KG1 (cell line): ENCODE measurements around the gene MESD.

Experiments
- DNase-seq: peaks from one replicate; lab custom pipeline; 2025; lab: John Stamatoyannopoulos, UW

The MESD gene

DNA sequence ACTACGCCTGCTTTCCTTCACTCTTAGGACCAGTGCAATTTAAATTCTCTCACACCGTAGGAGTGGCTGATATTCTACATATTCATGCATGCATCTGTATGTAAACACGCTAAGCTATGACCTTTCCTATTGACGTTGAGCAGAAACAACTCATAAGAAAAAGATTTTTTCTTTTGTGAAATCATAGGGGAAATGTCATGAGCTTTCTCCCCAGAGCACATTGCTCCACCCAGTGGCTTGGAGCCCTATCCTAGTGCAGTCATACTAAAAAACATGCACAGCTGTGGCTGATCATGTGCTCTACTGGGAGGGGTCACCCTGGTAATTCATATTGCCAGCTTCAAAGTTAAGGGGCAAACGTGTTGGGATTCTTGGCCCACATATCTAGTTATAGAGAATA is 1.8 kb upstream of the MESD start:
- no peak for DNase-seq

DNA sequence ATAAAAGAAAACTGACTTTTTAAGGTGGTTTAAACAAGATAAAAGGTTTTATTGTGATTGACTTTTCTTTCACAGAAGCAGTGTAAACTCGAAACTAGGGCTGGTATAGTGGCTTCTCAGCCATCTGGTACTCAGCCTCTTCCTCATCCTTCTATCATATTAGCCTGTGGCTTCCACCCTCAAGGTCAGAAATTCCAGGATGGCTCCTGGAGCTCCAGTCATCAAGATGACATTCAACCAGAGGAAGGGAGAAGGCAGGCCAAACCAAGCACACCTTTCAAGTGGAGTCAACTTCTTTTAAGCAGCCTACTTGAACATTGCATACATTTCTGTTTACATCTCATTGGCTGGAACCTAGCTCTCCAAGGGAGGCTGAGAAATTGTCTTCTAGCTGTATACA is 1.3 kb upstream of the MESD start:
- no peak for DNase-seq

DNA sequence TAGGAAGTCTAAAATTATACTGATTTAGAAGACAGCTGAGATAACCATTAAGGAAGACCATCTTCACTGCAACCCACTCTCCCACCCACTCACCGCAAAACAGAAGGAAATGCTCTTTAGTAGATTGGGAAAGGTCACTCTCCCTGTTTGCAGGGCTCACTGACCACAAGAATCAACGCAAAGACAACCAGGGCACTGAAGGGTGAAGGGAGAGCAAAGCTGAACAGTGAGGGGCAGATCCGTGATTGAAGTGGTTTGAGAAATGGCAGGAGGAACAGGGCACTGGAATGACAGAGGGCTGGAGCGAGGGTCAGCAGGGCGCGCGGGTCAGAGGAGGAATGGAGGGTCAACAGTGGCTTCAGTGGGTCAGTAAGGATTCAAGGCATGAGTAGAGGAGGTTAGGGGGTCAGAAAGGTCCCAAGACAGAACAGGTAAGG is 520 bp downstream of the MESD start:
- no peak for DNase-seq

DNA sequence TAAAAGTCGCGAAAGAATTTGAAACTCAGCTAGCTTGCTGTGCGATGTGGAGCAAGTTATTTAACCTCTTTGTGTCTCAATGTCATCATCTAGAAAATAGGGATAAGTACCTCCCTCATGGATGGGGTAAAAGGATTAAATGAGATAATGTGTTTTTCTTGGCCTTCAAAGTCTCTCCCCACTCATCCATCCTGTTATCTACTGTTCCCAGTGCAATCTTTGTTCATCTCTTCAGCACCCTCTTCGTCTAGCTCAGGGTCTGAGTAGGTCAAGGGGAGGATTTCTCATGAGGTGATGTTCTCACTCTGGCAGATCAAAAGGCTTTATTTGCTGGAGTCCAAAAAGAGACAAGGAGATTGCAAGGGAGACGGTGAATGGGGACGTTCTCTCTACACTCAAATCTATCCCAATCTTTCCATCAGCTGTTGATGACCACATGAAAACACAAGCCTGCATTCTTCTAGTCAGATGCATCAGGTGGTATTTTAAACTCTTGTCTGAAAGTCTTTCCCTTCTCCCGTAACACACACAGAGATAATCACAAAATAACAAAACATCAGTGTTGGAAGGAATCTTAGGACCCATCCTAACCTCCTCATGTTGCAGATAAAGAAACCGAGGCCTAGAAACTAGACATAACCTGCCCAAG is 1.3 kb downstream of the MESD start:
- no peak for DNase-seq

DNA sequence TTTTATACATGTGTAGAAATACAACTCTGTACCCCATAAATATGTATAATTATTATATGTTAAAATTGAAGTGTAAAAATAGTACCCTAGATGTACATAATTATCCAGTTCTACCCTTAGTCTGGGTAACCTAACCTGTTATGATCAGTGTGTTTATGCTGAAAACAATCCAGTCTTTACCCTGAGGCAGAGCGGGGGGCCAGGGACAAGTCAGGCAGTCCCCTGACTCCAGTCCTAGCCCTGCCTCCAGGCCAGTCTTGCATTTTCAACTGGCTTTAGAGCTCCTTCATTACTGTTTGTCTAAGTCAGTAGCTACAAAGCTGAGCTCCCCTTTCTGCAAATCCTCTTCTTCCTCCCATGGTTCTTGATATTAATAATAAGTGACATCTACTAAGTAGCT is 3.1 kb downstream of the MESD start:
- no peak for DNase-seq

DNA sequence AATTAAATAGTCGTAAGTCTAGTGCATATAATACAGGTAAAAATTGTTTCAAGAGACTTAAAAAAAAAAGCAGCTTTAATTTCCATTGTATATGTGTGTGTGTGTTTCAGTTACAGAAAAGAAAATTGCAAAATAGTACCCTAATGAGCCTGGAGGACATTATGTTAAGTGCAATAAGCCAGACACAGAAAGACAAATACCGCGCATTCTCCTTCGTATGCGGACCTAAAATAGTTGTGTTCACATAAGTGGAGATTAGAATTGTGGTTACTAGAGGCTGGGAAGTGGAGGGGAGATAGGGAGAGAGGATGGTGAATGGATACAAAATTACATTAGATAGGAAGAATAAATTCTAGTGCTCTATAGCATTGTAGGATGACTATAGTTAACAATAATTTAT is 3.6 kb downstream of the MESD start:
- DNase-seq = no peak

DNA sequence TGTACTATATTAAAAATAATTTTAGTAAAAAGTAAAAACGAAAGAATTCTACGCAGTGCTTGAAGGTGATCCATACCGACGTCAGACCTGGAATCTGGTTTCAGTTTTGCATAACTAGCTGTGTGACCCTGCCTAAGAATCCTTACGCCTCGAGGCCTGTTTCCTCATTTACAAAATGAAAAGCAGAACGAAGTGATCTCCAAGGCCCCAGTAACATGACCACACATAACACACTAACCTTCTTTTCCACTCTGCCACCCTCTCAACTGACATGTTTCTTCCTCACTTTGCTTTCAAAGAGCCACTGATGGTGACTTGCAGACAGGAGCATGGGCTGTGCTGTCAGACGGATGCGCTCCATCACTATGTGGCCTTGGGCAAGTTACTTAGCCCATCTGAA is 4.8 kb downstream of the MESD start:
- DNase-seq = peak; percentile 47

DNA sequence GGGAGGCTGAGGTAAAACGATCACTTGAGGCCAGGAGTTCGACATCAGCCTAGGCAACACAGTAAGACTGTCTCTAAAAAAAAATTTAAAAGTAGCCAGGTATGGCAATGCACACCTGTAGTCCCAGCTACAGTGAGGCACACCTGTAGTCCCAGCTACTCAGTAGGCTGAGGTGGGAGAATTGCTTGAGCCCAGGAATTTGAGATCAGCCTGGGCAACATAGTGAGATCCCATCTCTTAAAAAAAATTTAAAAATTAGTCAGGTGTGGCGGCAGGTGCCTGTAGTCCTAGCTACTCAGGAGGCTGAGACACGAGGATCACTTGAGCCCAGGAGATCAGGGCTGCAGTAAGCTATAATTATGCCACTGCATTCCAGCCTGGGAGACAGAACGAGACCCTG is 6.8 kb downstream of the MESD start:
- no peak for DNase-seq

DNA sequence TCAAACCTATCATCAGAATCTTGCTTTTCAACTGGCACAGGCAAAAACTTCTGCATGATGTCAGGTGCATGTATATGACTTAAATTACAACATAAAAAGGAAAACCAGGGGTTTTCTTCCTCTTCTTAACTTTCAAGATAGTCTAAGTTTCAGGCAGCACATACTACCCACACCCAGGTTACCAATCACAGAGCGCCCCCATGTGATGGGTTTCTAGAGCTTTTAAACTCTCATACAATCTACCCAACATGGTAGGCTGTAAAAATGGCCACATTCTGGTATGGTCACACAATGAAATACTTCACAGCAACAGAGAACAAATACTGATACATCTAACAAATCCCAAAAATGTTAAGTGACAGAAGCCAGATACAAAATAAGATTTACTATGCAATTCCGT is 7.4 kb downstream of the MESD start:
- DNase-seq = no peak

DNA sequence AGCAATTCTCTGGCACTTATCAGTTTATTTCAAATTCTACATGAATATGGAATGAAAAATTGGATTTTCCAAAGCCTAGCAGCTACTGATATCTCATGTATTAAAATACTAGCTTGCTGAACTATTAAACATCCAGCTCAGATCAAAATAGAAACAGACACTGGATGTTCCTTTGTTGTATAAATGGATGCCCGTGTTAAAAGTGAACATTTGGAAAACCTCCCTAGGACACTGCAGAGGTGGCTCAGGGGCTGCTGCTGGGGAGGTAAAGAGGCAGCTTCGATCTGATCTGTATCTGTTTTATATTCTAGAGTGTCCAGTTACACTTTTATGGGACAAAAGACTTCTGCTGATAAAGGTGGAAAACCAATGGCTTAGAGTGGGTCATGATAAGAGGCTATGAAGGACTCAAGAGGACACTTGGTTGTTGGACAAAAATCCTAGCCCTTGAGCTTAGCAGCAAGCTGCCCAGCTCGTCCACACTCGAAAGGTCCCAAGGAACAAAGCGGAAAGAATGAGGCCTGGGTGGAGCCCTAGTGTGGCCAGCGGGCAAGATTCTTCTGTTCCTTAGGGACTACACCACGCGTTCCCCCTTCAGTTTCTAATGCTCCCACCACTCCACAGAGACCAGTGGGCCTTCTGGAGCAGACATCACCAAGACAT is 9.9 kb downstream of the MESD start:
- no peak for DNase-seq

DNA sequence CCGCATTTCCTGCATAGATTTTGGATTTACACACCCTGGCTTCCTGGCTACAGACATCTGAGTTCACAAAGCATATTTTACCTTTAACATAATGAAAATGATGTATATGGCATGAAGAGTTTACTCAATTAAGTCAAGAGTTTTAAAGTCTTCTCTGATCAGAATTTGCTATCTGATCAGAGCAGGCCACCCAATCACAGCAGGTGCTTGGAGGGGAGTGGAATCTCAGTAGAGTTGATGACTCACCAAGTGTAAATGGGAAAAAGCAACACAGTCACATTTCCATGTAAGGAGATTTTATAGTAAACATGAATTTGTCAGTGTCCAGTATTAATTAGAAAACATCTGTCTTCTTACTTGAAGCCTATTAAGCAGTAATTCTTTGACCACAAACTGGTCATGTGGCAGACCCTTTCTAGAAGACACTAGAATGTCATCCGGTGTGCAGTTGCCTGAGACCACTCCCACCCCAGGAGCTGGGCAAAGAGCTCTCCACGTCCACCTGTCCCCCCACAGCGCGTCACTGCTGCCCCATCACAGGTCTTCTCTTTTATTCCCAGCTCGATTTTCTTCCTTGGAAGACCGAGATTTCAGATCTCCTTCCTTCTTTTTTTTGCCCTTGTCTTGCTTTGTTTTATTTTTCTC is 10.8 kb downstream of the MESD start:
- no peak for DNase-seq

DNA sequence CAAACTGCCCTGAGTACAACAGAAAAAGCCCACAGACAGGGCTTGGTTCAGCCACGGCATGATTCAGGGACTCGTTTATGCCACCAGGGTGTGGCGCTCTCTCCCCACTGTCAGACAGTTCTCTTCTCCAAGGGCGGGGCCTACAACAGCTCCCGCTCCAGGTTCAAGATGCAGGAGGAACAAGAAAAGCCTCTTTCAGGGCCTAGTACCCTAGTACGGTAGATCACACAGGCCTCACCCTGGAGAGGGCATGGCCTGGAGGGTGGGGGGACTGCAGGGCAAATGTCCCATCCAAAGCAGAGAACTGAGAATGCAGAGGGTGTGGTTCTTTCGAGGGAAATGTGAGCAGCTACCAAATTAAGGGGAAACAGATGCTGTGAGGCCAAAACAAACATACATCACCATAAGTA is 12.0 kb downstream of the MESD start:
- no peak for DNase-seq

DNA sequence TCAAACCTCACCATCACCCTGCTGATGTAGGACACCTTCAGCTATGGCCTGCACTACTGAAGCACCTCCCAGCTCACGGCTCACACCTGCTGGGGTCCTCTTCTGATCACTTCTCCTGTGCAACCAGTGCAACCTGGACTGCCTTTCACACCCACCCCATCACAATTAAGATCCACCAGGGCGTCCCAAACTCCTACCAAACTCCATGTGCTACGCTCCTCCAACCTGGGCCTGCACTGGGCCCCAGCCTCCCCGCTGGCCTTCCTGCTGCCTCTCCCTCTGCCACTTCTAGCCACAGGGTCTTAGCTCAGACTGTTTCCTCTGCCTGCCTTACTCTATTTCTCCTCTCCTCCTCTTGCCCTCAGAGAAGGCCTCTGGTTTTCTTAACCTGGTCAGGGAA is 12.8 kb downstream of the MESD start:
- no peak for DNase-seq

DNA sequence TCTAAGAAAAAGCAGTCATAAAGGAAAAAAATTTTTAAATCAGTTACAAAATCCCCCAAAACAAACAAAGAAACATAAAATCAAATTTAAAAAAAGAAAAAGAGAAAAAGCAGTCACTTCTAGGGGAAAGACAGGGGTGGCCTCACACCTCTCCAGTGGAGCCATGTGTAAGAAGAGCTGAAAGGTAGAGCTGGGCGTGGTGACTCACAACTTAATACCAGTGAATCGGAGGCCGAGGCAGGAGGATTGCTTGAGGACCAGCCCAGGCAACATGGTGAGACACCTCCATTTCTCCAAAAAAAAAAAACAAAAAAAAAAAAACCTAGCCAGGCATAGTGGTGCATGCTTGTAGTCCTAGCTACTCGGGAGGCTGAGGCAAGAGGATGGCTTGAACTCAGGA is 14.7 kb downstream of the MESD start:
- DNase-seq = no peak

DNA sequence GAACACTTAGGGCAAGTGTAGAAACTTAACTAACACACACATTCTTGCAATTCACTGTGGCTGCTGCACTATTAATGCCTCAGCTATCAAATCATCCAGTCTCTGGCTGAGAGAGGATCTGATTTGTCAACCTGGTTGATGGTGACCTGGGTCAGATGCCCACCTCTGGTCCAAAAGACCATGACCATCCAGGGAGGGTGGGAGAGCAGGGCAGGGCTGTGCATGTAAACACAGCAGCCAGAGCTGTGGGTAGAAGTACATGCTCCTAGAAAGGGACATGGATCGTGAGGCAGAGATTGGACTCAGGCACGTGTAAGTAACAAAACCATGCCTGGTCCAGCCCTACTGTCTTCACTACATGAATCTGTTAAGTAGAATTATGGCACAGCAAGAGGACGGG is 17.3 kb downstream of the MESD start:
- DNase-seq = no peak

DNA sequence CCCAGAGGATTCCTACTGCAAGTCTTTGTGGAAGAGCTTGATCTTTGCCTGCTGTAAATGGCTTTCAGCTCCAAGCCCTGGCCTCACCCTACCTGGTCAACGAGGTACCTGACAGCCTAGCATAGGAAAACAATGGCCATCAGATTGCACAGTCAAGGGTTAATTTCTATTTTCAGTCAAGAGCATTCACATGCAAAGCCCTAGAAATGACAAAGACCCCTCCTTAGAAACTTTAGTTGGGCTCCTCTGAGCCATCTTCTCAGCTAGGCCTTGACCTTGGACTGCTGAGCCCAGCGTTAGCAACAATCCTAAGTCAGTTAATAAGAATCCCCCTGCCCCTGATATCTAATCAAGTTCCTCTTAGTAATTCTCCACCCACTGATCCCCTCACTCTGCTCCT is 18.5 kb downstream of the MESD start:
- no peak for DNase-seq

DNA sequence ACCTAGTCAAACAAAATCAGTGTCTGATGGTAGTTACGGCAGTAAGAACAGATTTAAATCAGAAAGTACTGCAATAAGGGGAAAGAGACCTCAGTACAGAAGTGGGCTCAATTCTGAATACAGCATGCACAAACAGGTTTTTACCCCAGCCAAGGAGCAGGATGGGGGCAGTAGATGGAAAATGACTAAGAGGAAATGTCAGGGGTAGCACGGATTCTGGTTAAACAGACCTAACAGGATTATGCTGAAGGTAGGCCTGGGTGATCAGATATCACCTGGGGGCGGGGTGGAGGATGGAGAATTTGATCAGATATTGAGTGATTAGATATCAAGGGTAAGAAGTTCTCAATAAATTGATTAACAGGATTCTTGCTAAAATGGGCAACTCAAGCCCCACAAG is 19.0 kb downstream of the MESD start:
- no peak for DNase-seq

DNA sequence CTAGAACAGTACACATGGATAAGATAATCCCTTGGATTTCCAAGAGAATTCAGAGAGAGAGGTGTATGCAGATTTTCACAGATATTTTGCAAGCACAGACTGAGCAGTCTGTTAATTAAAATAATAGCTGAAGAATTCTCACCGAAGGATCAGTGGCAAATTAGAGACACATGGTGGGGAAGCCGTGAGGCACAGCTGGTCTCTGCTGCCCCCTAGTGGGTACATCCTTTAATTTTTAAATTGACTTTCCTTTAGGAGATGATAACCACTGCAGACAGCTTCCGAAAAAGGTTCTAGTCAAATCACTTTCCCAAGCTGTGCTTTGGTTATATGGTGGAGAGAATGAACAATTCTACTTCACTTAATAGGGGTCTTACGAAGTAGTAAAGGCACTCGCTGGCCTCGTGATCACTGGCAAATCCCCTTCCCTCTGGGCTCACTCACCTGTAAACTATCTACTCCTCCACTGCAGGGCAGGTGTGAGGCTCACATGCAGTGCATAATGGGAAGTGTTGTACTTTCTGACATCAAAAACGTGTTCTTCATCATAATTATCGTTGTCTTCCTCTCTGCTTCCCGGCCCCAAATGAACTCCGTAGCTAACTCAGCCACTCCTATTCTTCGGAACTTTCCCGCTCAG is 19.5 kb downstream of the MESD start:
- DNase-seq = peak; percentile 64

DNA sequence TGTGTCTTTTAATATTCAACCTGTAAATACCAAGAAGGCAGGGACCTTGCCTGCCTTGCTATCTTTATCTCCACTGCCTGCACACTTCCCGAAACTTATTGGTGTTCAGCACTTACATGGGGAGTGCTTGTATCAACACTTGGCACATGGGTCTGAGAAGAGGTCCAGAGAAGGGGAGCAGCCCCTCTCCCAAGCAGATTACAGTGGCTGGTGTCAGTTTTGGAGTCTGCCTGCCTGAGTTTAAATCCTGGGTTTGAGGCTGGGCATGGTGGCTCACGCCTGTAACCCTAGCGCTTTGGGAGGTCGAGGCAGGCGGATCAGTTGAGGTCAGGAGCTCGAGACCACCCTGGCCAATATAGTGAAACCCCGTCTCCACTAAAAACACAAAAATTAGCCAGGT is 20.3 kb downstream of the MESD start:
- DNase-seq = no peak

DNA sequence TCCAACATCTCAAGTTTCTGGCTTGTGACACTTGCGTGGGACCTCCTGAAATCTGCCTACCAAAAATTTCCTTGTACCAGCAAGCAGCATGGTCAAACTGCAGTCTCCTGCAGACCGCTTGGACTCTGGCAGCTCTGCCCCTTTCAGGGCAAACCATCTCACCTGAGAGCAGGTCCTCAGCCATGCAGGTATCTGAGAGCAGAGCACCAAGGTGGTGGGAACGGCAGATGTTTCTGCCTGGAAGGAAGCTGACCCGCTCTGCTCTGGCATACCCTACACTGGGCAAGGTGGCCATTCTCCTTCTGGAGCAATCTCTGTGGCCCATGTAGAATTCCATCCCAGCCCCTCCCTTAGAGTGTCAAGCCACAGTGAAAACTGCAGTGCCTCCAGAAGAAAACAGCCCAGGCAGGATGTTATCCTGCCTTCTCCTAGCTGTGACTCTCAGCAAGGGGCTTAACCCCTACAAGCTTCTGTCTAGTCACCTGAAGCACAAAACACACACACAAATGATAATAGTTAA is 21.6 kb downstream of the MESD start:
- DNase-seq = no peak

DNA sequence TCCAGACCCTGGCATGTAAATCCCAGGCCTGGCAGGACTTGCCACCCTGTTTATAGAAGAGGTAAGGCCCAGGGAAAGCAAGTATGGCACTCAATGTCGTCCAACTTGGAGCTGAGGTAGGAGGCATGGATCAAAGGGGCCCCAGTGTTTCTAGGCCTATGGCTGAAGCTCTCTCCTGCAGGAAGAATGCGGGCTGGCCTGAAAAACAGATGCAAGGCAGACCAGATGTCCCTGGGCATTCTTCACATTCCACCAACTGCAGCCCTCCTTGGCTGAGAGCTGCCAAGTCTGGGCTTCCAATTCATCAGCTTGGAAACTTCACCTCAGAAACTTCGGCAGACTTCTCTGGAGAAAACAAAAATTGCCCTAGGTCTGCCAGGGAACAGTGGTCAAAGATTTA is 22.2 kb downstream of the MESD start:
- no peak for DNase-seq

DNA sequence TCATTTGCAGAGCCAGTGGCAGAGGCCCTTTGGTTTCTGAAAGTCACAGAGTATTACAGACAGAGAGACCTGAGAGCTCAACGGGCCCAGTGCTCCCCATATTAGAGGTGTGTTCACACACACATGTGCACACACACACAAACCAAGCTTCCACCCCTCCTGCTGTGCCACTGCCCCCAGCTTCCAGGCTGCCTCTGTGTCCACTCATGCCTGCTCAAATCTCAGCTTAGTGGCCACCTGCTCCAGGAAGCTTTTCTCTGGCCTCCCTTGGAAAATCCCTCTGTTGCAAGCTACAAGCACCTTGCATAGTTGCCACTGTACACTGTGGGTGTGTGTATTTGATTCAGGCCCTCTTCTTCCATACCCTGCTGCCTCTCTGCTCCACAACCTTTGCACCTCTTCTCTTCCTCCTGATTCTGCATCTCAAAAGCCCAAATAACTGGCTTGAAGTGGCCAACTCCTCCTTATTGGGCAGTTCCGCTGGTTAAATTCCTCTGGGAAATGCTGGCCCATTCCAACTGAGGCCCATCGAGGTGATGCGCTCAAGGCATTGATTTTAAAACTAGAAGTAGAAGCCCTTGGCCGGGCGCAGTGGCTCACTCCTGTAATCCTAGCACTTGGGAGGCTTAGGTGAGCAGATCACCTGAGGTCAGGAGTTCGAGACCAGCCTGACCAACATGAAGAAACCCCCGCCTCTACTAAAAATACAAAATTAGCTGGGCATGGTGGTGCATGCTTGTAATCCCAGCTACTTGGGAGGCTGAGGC is 23.0 kb downstream of the MESD start:
- no peak for DNase-seq
